Measurements from ENCODE around the gene S1PR1. TPM values are rescaled to one million over a fixed set of nuclear protein-coding genes. Genes with fewer than 3 reads are reported as not detected.
A peak's percentile ranks its signal among the peaks of the same experiment; 100 is the strongest.

S1PR1 gene
- total RNA-seq, 5 donors from 2014 or later (not counting 1 experiment from before 2014, with no cell fraction given) = 178 to 368 (median 354) TPM

DNA sequence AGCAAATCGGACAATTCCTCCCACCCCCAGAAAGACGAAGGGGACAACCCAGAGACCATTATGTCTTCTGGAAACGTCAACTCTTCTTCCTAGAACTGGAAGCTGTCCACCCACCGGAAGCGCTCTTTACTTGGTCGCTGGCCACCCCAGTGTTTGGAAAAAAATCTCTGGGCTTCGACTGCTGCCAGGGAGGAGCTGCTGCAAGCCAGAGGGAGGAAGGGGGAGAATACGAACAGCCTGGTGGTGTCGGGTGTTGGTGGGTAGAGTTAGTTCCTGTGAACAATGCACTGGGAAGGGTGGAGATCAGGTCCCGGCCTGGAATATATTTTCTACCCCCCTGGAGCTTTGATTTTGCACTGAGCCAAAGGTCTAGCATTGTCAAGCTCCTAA, 3.2 kb downstream of the S1PR1 start:
- Mint-ChIP-seq H3K36me3 (peaks cover 60% of the 10 kb centered on the region), H3K4me1 (peaks cover 60 to 72% (median 61%) of the 10 kb centered on the region in 3 donors), H3K9me3 (no peaks in the 10 kb centered on the region), H3K27me3 (no peaks in the 10 kb centered on the region), H3K27ac (peak overlapping the region; percentile 98 to 100), H3K4me3 (peak overlapping the region; percentile 97 to 99 (median 98))
- no peaks in the 10 kb centered on the region for H3K27me3 ChIP-seq (replicated peaks in 1 of 2; ENCODE audit: control insufficient read depth in 2 of 2, extremely low read depth in 1 of 2, insufficient read depth in 2 of 2, low read length in 1 of 2)
- DNase-seq (peak in 4 of 35 experiments; percentile 7 to 14 (median 8)), ATAC-seq (replicated peaks in 1 of 4) (no peak)
- H3K4me3 ChIP-seq (ENCODE audit: control insufficient read depth in 1 of 2, extremely low read depth in 1 of 2, low read length in 1 of 2) = peak overlapping the region; percentile 67 to 99
- no CpG with 5 or more reads among the region's 10 CpGs for WGBS (ENCODE audit: insufficient coverage)
- ChIA-PET POLR2A (interaction anchor here (0.5 to 1.8 kb wide), 6 partner anchors 7 to 316 kb away, joined by 3 to 7 read pairs (median 4); no protein-coding TSS in a partner anchor), CTCF (interaction anchor here (0.6 to 4.7 kb wide), 20 partner anchors 11 to 324 kb away, joined by 3 to 82 read pairs (median 3); no protein-coding TSS in a partner anchor)
- H3K9me3 ChIP-seq = no peaks in the 10 kb centered on the region
- peaks cover 0 to 49% of the 10 kb centered on the region in 2 donors for H3K36me3 ChIP-seq (ENCODE audit: control insufficient read depth in 2 of 2, extremely low read depth in 1 of 2, insufficient read depth in 1 of 2, low read length in 1 of 2)
- peak overlapping the region; percentile 56 for H3K27ac ChIP-seq (ENCODE audit: low read length)
- peaks cover 37 to 49% of the 10 kb centered on the region in 2 experiments for H3K4me1 ChIP-seq (ENCODE audit: control insufficient read depth in 1 of 2, extremely low read depth in 1 of 2, insufficient read depth in 2 of 2, low read length in 2 of 2)

DNA sequence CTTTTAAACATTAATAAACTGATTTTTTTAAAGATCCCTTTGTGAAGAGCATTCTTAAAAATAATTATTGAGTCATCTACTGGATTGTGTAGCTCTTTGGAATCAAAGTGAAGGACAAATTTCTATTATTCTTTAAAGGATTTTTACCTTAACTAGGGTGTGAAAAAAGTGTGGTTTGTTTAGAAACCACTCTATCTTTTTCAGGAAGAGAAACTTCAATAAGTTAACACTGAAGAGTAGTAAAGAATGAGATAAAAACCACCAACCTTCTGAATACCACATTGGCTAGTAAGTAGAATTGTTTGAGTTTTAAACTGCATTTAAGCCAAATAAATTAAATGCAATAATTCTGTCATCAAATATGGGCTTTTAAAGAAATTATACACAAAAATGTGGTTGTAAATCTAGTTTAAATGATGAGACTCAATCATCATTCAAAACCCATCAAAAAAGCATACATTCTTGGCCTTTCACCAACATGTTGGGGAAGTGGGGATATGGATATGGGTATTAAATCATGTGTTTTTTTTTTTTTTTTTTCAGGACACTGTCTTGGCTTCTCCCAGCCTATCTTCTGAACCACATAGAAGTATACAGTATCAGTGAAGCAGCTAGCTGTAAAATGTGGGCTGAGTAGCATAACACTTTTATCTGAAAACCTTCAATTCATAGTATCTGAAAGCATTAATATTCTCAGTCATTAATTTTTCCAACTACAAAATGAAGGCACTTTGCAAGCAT, 4.8 kb downstream of the S1PR1 start:
- peak overlapping the region; percentile 5 to 98 (median 51) for H3K4me3 Mint-ChIP-seq
- Histone ChIP-seq H3K27me3 (replicated peaks in 1 of 2; ENCODE audit: control insufficient read depth in 2 of 2, extremely low read depth in 1 of 2, insufficient read depth in 2 of 2, low read length in 1 of 2) (no peaks in the 10 kb centered on the region), H3K4me1 (ENCODE audit: control insufficient read depth in 1 of 2, extremely low read depth in 1 of 2, insufficient read depth in 2 of 2, low read length in 2 of 2) (peaks cover 44 to 49% of the 10 kb centered on the region in 2 experiments), H3K4me3 (ENCODE audit: control insufficient read depth in 1 of 2, extremely low read depth in 1 of 2, low read length in 1 of 2) (no peak overlapping the region), H3K27ac (ENCODE audit: low read length) (peak overlapping the region; percentile 43), H3K9me3 (no peaks in the 10 kb centered on the region), H3K36me3 (ENCODE audit: control insufficient read depth in 2 of 2, extremely low read depth in 1 of 2, insufficient read depth in 1 of 2, low read length in 1 of 2) (peaks cover 0 to 49% of the 10 kb centered on the region in 2 donors)
- CTCF ChIA-PET = interaction anchor here in 1 of 2 donors (0.6 to 4.7 kb wide), 8 partner anchors 10 to 321 kb away, joined by 3 to 82 read pairs (median 4); no protein-coding TSS in a partner anchor
- no peaks in the 10 kb centered on the region for H3K9me3 Mint-ChIP-seq
- H3K36me3 Mint-ChIP-seq = peaks cover 55% of the 10 kb centered on the region
- H3K27me3 Mint-ChIP-seq = no peaks in the 10 kb centered on the region
- no peak for DNase-seq
- peaks cover 69 to 79% (median 72%) of the 10 kb centered on the region in 3 donors for H3K4me1 Mint-ChIP-seq
- peak overlapping the region; percentile 7 to 57 for H3K27ac Mint-ChIP-seq
- POLR2A ChIA-PET = interaction anchor here (0.6 to 0.7 kb wide), 3 partner anchors 16 to 333 kb away, joined by 3 to 10 read pairs (median 4); no protein-coding TSS in a partner anchor
- no peak for ATAC-seq (replicated peaks in 1 of 4)

- H3K4me3 Mint-ChIP-seq = peak overlapping the region; percentile 5 to 98 (median 51)
- DNase-seq = no peak
- peaks cover 48 to 49% of the 10 kb centered on the region in 2 experiments for H3K4me1 ChIP-seq (ENCODE audit: control insufficient read depth in 1 of 2, extremely low read depth in 1 of 2, insufficient read depth in 2 of 2, low read length in 2 of 2)
- no peaks in the 10 kb centered on the region for H3K9me3 Mint-ChIP-seq
- H3K27ac Mint-ChIP-seq = peak overlapping the region; percentile 7 to 57
- no peak overlapping the region for H3K4me3 ChIP-seq (ENCODE audit: control insufficient read depth in 1 of 2, extremely low read depth in 1 of 2, low read length in 1 of 2)
- ATAC-seq (replicated peaks in 1 of 4) = no peak
- POLR2A ChIA-PET = interaction anchor here in 1 of 2 donors (0.7 kb wide), 1 partner anchor 15 kb away, joined by 10 read pairs; no protein-coding TSS in a partner anchor
- peaks cover 76 to 87% (median 79%) of the 10 kb centered on the region in 3 donors for H3K4me1 Mint-ChIP-seq
- H3K27ac ChIP-seq (ENCODE audit: low read length) = peak overlapping the region; percentile 46
- H3K9me3 ChIP-seq = no peaks in the 10 kb centered on the region
- H3K27me3 Mint-ChIP-seq = no peaks in the 10 kb centered on the region
- H3K36me3 ChIP-seq (ENCODE audit: control insufficient read depth in 2 of 2, extremely low read depth in 1 of 2, insufficient read depth in 1 of 2, low read length in 1 of 2) = peaks cover 0 to 49% of the 10 kb centered on the region in 2 donors
- no CpG with 5 or more reads among the region's 2 CpGs for WGBS (ENCODE audit: insufficient coverage)
- no peaks in the 10 kb centered on the region for H3K27me3 ChIP-seq (replicated peaks in 1 of 2; ENCODE audit: control insufficient read depth in 2 of 2, extremely low read depth in 1 of 2, insufficient read depth in 2 of 2, low read length in 1 of 2)
- CTCF ChIA-PET = interaction anchor here in 1 of 2 donors (0.6 kb wide), 1 partner anchor 179 kb away, joined by 3 read pairs; no protein-coding TSS in a partner anchor
- H3K36me3 Mint-ChIP-seq = peaks cover 50% of the 10 kb centered on the region
These were observed 5.7 kb downstream of the S1PR1 start for GRCh38 chr1:101242324-101243050.

DNA sequence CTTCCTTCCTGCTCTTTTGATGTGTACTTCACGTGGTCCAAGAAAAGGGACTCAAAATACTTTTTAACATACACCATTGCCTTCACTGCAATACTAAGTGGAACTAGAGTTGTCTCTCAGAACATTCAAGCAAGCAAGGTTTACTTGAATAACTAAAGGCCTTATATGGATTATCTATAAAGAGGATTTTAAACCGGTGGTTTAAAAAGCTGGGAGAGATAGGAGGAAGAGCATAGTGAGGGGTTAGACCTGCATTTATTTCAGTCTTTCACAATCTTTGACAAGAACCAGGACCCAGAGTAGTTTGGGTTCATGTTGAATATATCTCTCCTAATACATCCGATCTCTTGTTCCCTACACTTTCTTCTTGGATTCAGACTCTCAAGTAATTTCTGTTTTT, 6.9 kb downstream of the S1PR1 start:
- ChIA-PET POLR2A (interaction anchor here in 1 of 2 donors (0.5 to 1.0 kb wide), 3 partner anchors 9 to 116 kb away, joined by 3 to 11 read pairs (median 11); no protein-coding TSS in a partner anchor), CTCF (interaction anchor here (0.5 to 2.1 kb wide), 4 partner anchors 36 to 110 kb away, joined by 3 to 7 read pairs (median 4); no protein-coding TSS in a partner anchor)
- no peak for ATAC-seq (replicated peaks in 1 of 4)
- H3K9me3 Mint-ChIP-seq = no peaks in the 10 kb centered on the region
- peaks cover 83 to 89% (median 86%) of the 10 kb centered on the region in 3 donors for H3K4me1 Mint-ChIP-seq
- no peaks in the 10 kb centered on the region for H3K9me3 ChIP-seq
- peak overlapping the region; percentile 49 for H3K27ac ChIP-seq (ENCODE audit: low read length)
- H3K27me3 ChIP-seq (replicated peaks in 1 of 2; ENCODE audit: control insufficient read depth in 2 of 2, extremely low read depth in 1 of 2, insufficient read depth in 2 of 2, low read length in 1 of 2) = no peaks in the 10 kb centered on the region
- no peak for DNase-seq
- peaks cover 58 to 59% of the 10 kb centered on the region in 2 experiments for H3K4me1 ChIP-seq (ENCODE audit: control insufficient read depth in 1 of 2, extremely low read depth in 1 of 2, insufficient read depth in 2 of 2, low read length in 2 of 2)
- peak overlapping the region in 1 of 3 donors; percentile 22 for H3K4me3 Mint-ChIP-seq
- H3K36me3 ChIP-seq (ENCODE audit: control insufficient read depth in 2 of 2, extremely low read depth in 1 of 2, insufficient read depth in 1 of 2, low read length in 1 of 2) = peaks cover 0 to 49% of the 10 kb centered on the region in 2 donors
- no peak overlapping the region for H3K4me3 ChIP-seq (ENCODE audit: control insufficient read depth in 1 of 2, extremely low read depth in 1 of 2, low read length in 1 of 2)
- WGBS (ENCODE audit: insufficient coverage) = no CpG with 5 or more reads among the region's 3 CpGs
- H3K36me3 Mint-ChIP-seq = peaks cover 43% of the 10 kb centered on the region
- H3K27ac Mint-ChIP-seq = peak overlapping the region; percentile 49 to 80
- no peaks in the 10 kb centered on the region for H3K27me3 Mint-ChIP-seq

- H3K4me1 ChIP-seq (ENCODE audit: control insufficient read depth in 1 of 2, extremely low read depth in 1 of 2, insufficient read depth in 2 of 2, low read length in 2 of 2) = peaks cover 48 to 50% of the 10 kb centered on the region in 2 experiments
- Mint-ChIP-seq H3K4me3 (no peak overlapping the region), H3K9me3 (no peaks in the 10 kb centered on the region), H3K4me1 (peaks cover 77 to 78% (median 78%) of the 10 kb centered on the region in 3 donors), H3K27me3 (no peaks in the 10 kb centered on the region), H3K36me3 (peaks cover 32% of the 10 kb centered on the region), H3K27ac (peak overlapping the region; percentile 74 to 80)
- ATAC-seq (replicated peaks in 1 of 4) (no peak), DNase-seq (no peak)
- WGBS (ENCODE audit: insufficient coverage) = no CpG with 5 or more reads among the region's 5 CpGs
- peaks cover 0 to 38% of the 10 kb centered on the region in 2 donors for H3K36me3 ChIP-seq (ENCODE audit: control insufficient read depth in 2 of 2, extremely low read depth in 1 of 2, insufficient read depth in 1 of 2, low read length in 1 of 2)
- H3K9me3 ChIP-seq = no peaks in the 10 kb centered on the region
- H3K27me3 ChIP-seq (replicated peaks in 1 of 2; ENCODE audit: control insufficient read depth in 2 of 2, extremely low read depth in 1 of 2, insufficient read depth in 2 of 2, low read length in 1 of 2) = no peaks in the 10 kb centered on the region
- H3K4me3 ChIP-seq (ENCODE audit: control insufficient read depth in 1 of 2, extremely low read depth in 1 of 2, low read length in 1 of 2) = no peak overlapping the region
- peak overlapping the region; percentile 49 for H3K27ac ChIP-seq (ENCODE audit: low read length)
- CTCF ChIA-PET = interaction anchor here in 1 of 2 donors (0.7 to 2.1 kb wide), 5 partner anchors 9 to 316 kb away, joined by 3 to 7 read pairs (median 3); no protein-coding TSS in a partner anchor
- POLR2A ChIA-PET = interaction anchor here in 1 of 2 donors (0.6 to 0.8 kb wide), 2 partner anchors 8 to 10 kb away, joined by 7 to 8 read pairs; no protein-coding TSS in a partner anchor
These were observed 8.0 kb downstream of the S1PR1 start for GRCh38 chr1:101244842-101245241.

Measured in T-cell (primary cell).